CD4-positive, alpha-beta memory T cell (primary cell): ENCODE measurements around the gene ZMAT2. TPM values are rescaled to one million over a fixed set of nuclear protein-coding genes. Genes with fewer than 3 reads are reported as not detected.

ENCODE experiments used
- CTCF ChIA-PET: fragments of 350-600 bp; sonication (Branson Sonifier 250); formaldehyde crosslinking; loops from one replicate; lab custom pipeline; 2021; ENCODE audit warnings: inconsistent platforms; ENCODE audit not compliant: partially characterized antibody; lab: Charles Lee
- POLR2A ChIA-PET: fragments of 350-600 bp; sonication (Branson Sonifier 250); formaldehyde crosslinking; loops from one replicate; lab custom pipeline; 2021; ENCODE audit not compliant: partially characterized antibody; lab: Charles Lee
- DNase-seq, 5 donors: peaks; one replicate each; pipeline versions ENCODE4 v3.0.0 to v3.0.0-alpha.2; 2020 to 2022; ENCODE audit warnings: mixed read lengths in 1 of 5
- H3K27ac ChIP-seq: one replicate; pipeline ENCODE4 v1.7.0; 2013; ENCODE audit warnings: low read depth, low read length
- H3K27me3 ChIP-seq: 2 replicates; pipeline ENCODE4 v1.7.0; 2013; ENCODE audit warnings: mild to moderate bottlenecking, low read length, moderate library complexity; ENCODE audit not compliant: insufficient read depth
- H3K36me3 ChIP-seq: 2 replicates; pipeline ENCODE4 v1.7.0; 2013; ENCODE audit warnings: mild to moderate bottlenecking, low read length, moderate library complexity; ENCODE audit not compliant: insufficient read depth
- H3K4me1 ChIP-seq: 2 replicates; pipeline ENCODE4 v1.7.0; 2013; ENCODE audit warnings: mild to moderate bottlenecking, low read length, moderate library complexity; ENCODE audit not compliant: insufficient read depth
- H3K4me3 ChIP-seq, 2 donors: one replicate each; pipeline ENCODE4 v1.7.0; 2013; ENCODE audit warnings: low read length in 2 of 2, mild to moderate bottlenecking in 1 of 2
- H3K9me3 ChIP-seq, 2 donors: one replicate each; pipeline ENCODE4 v1.7.0; 2013; ENCODE audit warnings: low read length in 2 of 2, control low read depth in 1 of 2; ENCODE audit not compliant: control insufficient read depth in 1 of 2
- H3K27ac Mint-ChIP-seq, 7 donors: one replicate each; pipeline ENCODE4 v1.8.0; 2020 to 2021; ENCODE audit warnings: mixed read lengths in 7 of 7, mild to moderate bottlenecking in 6 of 7, inconsistent platforms in 3 of 7, moderate library complexity in 3 of 7
- H3K27me3 Mint-ChIP-seq, 2 donors: one replicate each; pipeline ENCODE4 v1.8.0; 2020 to 2021; ENCODE audit warnings: mixed read lengths in 2 of 2
- H3K36me3 Mint-ChIP-seq, 2 donors: one replicate each; pipeline ENCODE4 v1.8.0; 2020 to 2021; ENCODE audit warnings: mixed read lengths in 2 of 2, inconsistent platforms in 1 of 2, mild to moderate bottlenecking in 1 of 2
- H3K4me1 Mint-ChIP-seq, 4 donors: one replicate each; pipeline ENCODE4 v1.8.0; 2020 to 2021; ENCODE audit warnings: mixed read lengths in 4 of 4, mild to moderate bottlenecking in 1 of 4
- H3K4me3 Mint-ChIP-seq, 8 donors: one replicate each; pipeline ENCODE4 v1.8.0; 2020 to 2021; ENCODE audit warnings: mixed read lengths in 8 of 8, mild to moderate bottlenecking in 7 of 8, moderate library complexity in 6 of 8, inconsistent platforms in 3 of 8
- H3K9me3 Mint-ChIP-seq, 8 donors: one replicate each; pipeline ENCODE4 v1.8.0; 2020 to 2021; ENCODE audit warnings: mixed read lengths in 8 of 8, mild to moderate bottlenecking in 5 of 8, inconsistent platforms in 3 of 8, moderate library complexity in 1 of 8
- intact Hi-C: fragments of 100-400 bp; cut with micrococcal nuclease; formaldehyde crosslinking; loops from one replicate; pipeline ENCODE4 v1.15.1; 2023
- polyA plus RNA-seq, 2 donors: library from polyadenylated mRNA; unstranded; fragments of 300-500 nt; fragmentation: Illumina TruSeq; gene quantifications; one replicate each; pipeline ENCODE4 v1.2.3, GENCODE V29; 2021
- total RNA-seq, 2 experiments: library from RNA; stranded (reverse); gene quantifications; one replicate each; pipeline ENCODE4 v1.2.3, GENCODE V29; 2021

Gene ZMAT2
- total and polyA plus RNA-seq, 4 experiments from 2014 or later = 56.3 to 76.5 (median 61.6) TPM

GRCh38 chr5:140753561-140753960 is 53.3 kb downstream of the ZMAT2 start:
- H3K4me3 Mint-ChIP-seq = no peak overlapping the region
- Histone ChIP-seq H3K36me3 (no peaks in the 10 kb centered on the region), H3K9me3 (peaks cover 0 to 3% of the 10 kb centered on the region in 2 donors), H3K4me1 (no peaks in the 10 kb centered on the region), H3K4me3 (no peak overlapping the region), H3K27me3 (no peaks in the 10 kb centered on the region), H3K27ac (no peak overlapping the region)
- intact Hi-C loops = no loop called here
- DNase-seq = no peak
- peaks cover 8 to 32% of the 10 kb centered on the region in 2 donors for H3K36me3 Mint-ChIP-seq
- H3K4me1 Mint-ChIP-seq = no peaks in the 10 kb centered on the region
- H3K27ac Mint-ChIP-seq = no peak overlapping the region
- H3K27me3 Mint-ChIP-seq = peaks cover 2 to 8% of the 10 kb centered on the region in 2 donors
- ChIA-PET POLR2A (no interaction called here), CTCF (no interaction called here)
- H3K9me3 Mint-ChIP-seq = peaks cover 19 to 94% (median 84%) of the 10 kb centered on the region in 8 donors

Other genes with a start within 250 kb of the ZMAT2 start
- gene EIF4EBP3, start 152.8 kb upstream of the ZMAT2 start, total RNA-seq = 10 to 100 TPM; 15.3 to 18.8 TPM
- gene EIF4EBP3, start 152.8 kb upstream of the ZMAT2 start, polyA plus RNA-seq = 10 to 100 TPM; 31.9 to 44.3 TPM
- gene SRA1, start 143.0 kb upstream of the ZMAT2 start, total RNA-seq = 10 to 100 TPM; 24.5 to 26.6 TPM
- gene SRA1, start 143.0 kb upstream of the ZMAT2 start, polyA plus RNA-seq = 10 to 100 TPM; 35.5 to 46.8 TPM
- gene APBB3, start 135.8 kb upstream of the ZMAT2 start, total RNA-seq = 10 to 100 TPM; 72.9 to 75.4 TPM
- gene APBB3, start 135.8 kb upstream of the ZMAT2 start, polyA plus RNA-seq = 1 to 10 TPM; 2.1 to 4.9 TPM
- 10 to 100 TPM; 49.0 to 59.4 TPM for gene SLC35A4, start 135.6 kb upstream of the ZMAT2 start, total RNA-seq
- gene SLC35A4, start 135.6 kb upstream of the ZMAT2 start, polyA plus RNA-seq = 100 to 1,000 TPM; 105 to 115 TPM
- 1 to 10 TPM; 4.9 to 5.2 TPM for gene CD14, start 67.3 kb upstream of the ZMAT2 start, total RNA-seq
- gene CD14, start 67.3 kb upstream of the ZMAT2 start, polyA plus RNA-seq = 1 to 10 TPM; 2.7 to 3.2 TPM
- gene TMCO6, start 61.0 kb upstream of the ZMAT2 start, total RNA-seq = 10 to 100 TPM; 50.0 to 56.3 TPM
- gene TMCO6, start 61.0 kb upstream of the ZMAT2 start, polyA plus RNA-seq = 10 to 100 TPM; 15.7 to 18.3 TPM
- gene NDUFA2, start 52.8 kb upstream of the ZMAT2 start, total RNA-seq = 10 to 100 TPM; 38.0 TPM
- gene NDUFA2, start 52.8 kb upstream of the ZMAT2 start, polyA plus RNA-seq = 100 to 1,000 TPM; 132 to 135 TPM
- 100 to 1,000 TPM; 178 to 185 TPM for gene IK, start 52.6 kb upstream of the ZMAT2 start, total RNA-seq
- 100 to 1,000 TPM; 147 to 205 TPM for gene IK, start 52.6 kb upstream of the ZMAT2 start, polyA plus RNA-seq
- 10 to 100 TPM; 47.1 to 49.6 TPM for gene WDR55, start 35.5 kb upstream of the ZMAT2 start, total RNA-seq
- 10 to 100 TPM; 12.4 to 19.5 TPM for gene WDR55, start 35.5 kb upstream of the ZMAT2 start, polyA plus RNA-seq
- 1 to 10 TPM; 4.0 to 5.0 TPM for gene DND1, start 26.9 kb upstream of the ZMAT2 start, total RNA-seq
- gene DND1, start 26.9 kb upstream of the ZMAT2 start, polyA plus RNA-seq = not detected
- gene HARS1, start 9.1 kb upstream of the ZMAT2 start, total RNA-seq = 10 to 100 TPM; 60.7 to 63.5 TPM
- 10 to 100 TPM; 70.8 to 72.9 TPM for gene HARS1, start 9.1 kb upstream of the ZMAT2 start, polyA plus RNA-seq
- gene HARS2, start 9.0 kb upstream of the ZMAT2 start, total RNA-seq = 10 to 100 TPM; 61.6 to 67.5 TPM
- 10 to 100 TPM; 17.8 to 26.5 TPM for gene HARS2, start 9.0 kb upstream of the ZMAT2 start, polyA plus RNA-seq
- not detected for gene PCDHA1, start 85.7 kb downstream of the ZMAT2 start, total RNA-seq
- not detected for gene PCDHA1, start 85.7 kb downstream of the ZMAT2 start, polyA plus RNA-seq
- gene PCDHA2, start 94.4 kb downstream of the ZMAT2 start, total RNA-seq = not detected
- gene PCDHA2, start 94.4 kb downstream of the ZMAT2 start, polyA plus RNA-seq = not detected
- gene PCDHA3, start 100.6 kb downstream of the ZMAT2 start, total RNA-seq = not detected
- gene PCDHA3, start 100.6 kb downstream of the ZMAT2 start, polyA plus RNA-seq = not detected
- gene PCDHA4, start 106.6 kb downstream of the ZMAT2 start, total RNA-seq = not detected
- gene PCDHA4, start 106.6 kb downstream of the ZMAT2 start, polyA plus RNA-seq = not detected
- gene PCDHA5, start 121.2 kb downstream of the ZMAT2 start, total RNA-seq = not detected
- not detected for gene PCDHA5, start 121.2 kb downstream of the ZMAT2 start, polyA plus RNA-seq
- gene PCDHA6, start 127.5 kb downstream of the ZMAT2 start, total RNA-seq = not detected
- not detected for gene PCDHA6, start 127.5 kb downstream of the ZMAT2 start, polyA plus RNA-seq
- gene PCDHA7, start 133.8 kb downstream of the ZMAT2 start, total RNA-seq = not detected
- not detected for gene PCDHA7, start 133.8 kb downstream of the ZMAT2 start, polyA plus RNA-seq
- not detected for gene PCDHA8, start 140.7 kb downstream of the ZMAT2 start, total RNA-seq
- gene PCDHA8, start 140.7 kb downstream of the ZMAT2 start, polyA plus RNA-seq = not detected
- gene PCDHA9, start 147.9 kb downstream of the ZMAT2 start, total RNA-seq = not detected
- not detected for gene PCDHA9, start 147.9 kb downstream of the ZMAT2 start, polyA plus RNA-seq
- gene PCDHA10, start 155.4 kb downstream of the ZMAT2 start, total RNA-seq = not detected
- not detected for gene PCDHA10, start 155.4 kb downstream of the ZMAT2 start, polyA plus RNA-seq
- not detected for gene PCDHA11, start 168.5 kb downstream of the ZMAT2 start, total RNA-seq
- gene PCDHA11, start 168.5 kb downstream of the ZMAT2 start, polyA plus RNA-seq = not detected
- gene PCDHA12, start 174.9 kb downstream of the ZMAT2 start, total RNA-seq = not detected
- not detected for gene PCDHA12, start 174.9 kb downstream of the ZMAT2 start, polyA plus RNA-seq
- gene PCDHA13, start 181.7 kb downstream of the ZMAT2 start, total RNA-seq = not detected
- gene PCDHA13, start 181.7 kb downstream of the ZMAT2 start, polyA plus RNA-seq = not detected
- gene PCDHAC1, start 225.9 kb downstream of the ZMAT2 start, total RNA-seq = not detected
- not detected for gene PCDHAC1, start 225.9 kb downstream of the ZMAT2 start, polyA plus RNA-seq